Adrenal gland (tissue), 12 donors: Measurements from ENCODE around the gene HES7. TPM values are rescaled to one million over a fixed set of nuclear protein-coding genes. Genes with fewer than 3 reads are reported as not detected.
A peak's percentile ranks its signal among the peaks of the same experiment; 100 is the strongest.

Experiments
- DNase-seq, 7 donors: peaks; one replicate each; pipeline ENCODE4 v3.0.0-alpha.2; 2019 to 2020
- H3K27ac ChIP-seq, 5 donors: fragments of 200-600 bp; sonication (generic) in 4 of 5; 1 replicate in 3 of 5; 2 replicates in 2 of 5; pipeline versions ENCODE4 v1.5.1 to v1.8.0; 2016 to 2020; ENCODE audit warnings: mild to moderate bottlenecking in 1 of 5
- H3K27me3 ChIP-seq: fragments of 200-600 bp; 2 replicates; pipeline ENCODE4 v1.8.0; 2021
- H3K36me3 ChIP-seq, 2 donors: fragments of 200-600 bp; replicated peaks in 1 of 2; 1 replicate in 1 of 2; 2 replicates in 1 of 2; pipeline versions ENCODE4 v1.5.1 to v1.8.0; 2018 to 2022
- H3K4me1 ChIP-seq, 2 donors: fragments of 200-600 bp; replicated peaks in 1 of 2; 1 replicate in 1 of 2; 2 replicates in 1 of 2; pipeline versions ENCODE4 v1.5.1 to v1.8.0; 2018 to 2021
- H3K4me3 ChIP-seq, 4 donors: fragments of 200-600 bp; sonication (generic) in 3 of 4; one replicate each; pipeline ENCODE4 v1.5.1; 2016 to 2018
- H3K9me3 ChIP-seq, 3 donors: fragments of 200-600 bp; sonication (generic) in 1 of 3; replicated peaks in 1 of 3; 1 replicate in 2 of 3; 2 replicates in 1 of 3; pipeline versions ENCODE4 v1.5.1 to v1.8.0; 2016 to 2021
- CTCF ChIP-seq, 6 experiments: fragments of 450-650 bp in 4 of 6; fragments of 200-600 bp in 2 of 6; sonication (generic) in 1 of 6; IDR thresholded peaks; 1 replicate in 5 of 6; 2 replicates in 1 of 6; pipeline versions ENCODE4 v1.5.1 to v1.8.0; 2016 to 2021; ENCODE audit warnings: antibody characterized with exemption in 6 of 6, mild to moderate bottlenecking in 2 of 6, moderate library complexity in 1 of 6
- POLR2A ChIP-seq, 2 donors: fragments of 450-650 bp; IDR thresholded peaks; one replicate each; pipeline ENCODE4 v1.6.1; 2017; ENCODE audit warnings: antibody characterized with exemption in 2 of 2, mild to moderate bottlenecking in 2 of 2, moderate library complexity in 1 of 2
- WGBS, 4 donors: extraction: QIAGEN DNeasy Blood & Tissue Kit in 2 of 4; methylation state at CpG; one replicate each; pipeline versions ENCODE4 v1.1.5 to v1.1.7; 2013 to 2017; 5-methylcytosine and 5-hydroxymethylcytosine counted together
- intact Hi-C, 2 donors: fragments of 100-400 bp; cut with DNase I; formaldehyde crosslinking; loops; one replicate each; pipeline versions ENCODE4 v1.14.1 to v1.15.0; 2022 to 2023
- polyA plus RNA-seq, 3 donors: library from polyadenylated mRNA; stranded (reverse); fragments of 200-250 nt in 2 of 3; fragments of 350-450 nt in 1 of 3; fragmentation: Illumina TruSeq in 1 of 3; extraction: RNeasy Lipid Tissue Mini Kit (QIAGEN cat#74804) in 1 of 3; gene quantifications; one replicate each; pipeline ENCODE4 v1.2.3, GENCODE V29; 2013 to 2014
- total RNA-seq, 9 donors: library from RNA; depleted of rRNA in 4 of 9; stranded (reverse); fragments of >200 nt in 4 of 9; fragments of 120-200 nt in 1 of 9; fragmentation: NEBNext Ultra II Directional in 1 of 9; extraction: Animal tissue kit (Norgen Biotek cat#: 25700) in 1 of 9; gene quantifications; one replicate each; pipeline versions ENCODE4 v1.1.0 to v1.2.4, GENCODE V29; 2013 to 2023
- donor health status: healthy with polysubstance abuse.
- donor health status: Bipolar disorder and iron deficiency.
- donor health status: DM: yes; HTN: yes; CAD: no.
- donor health status: DM: no; HTN: no; CAD: no.
- donor health status: DM: no; HTN: no; CAD: no.
- donor health status: DM: yes; HTN: yes; CAD: no.

The HES7 gene
- total and polyA plus RNA-seq, 12 donors: 0.06 to 1.0 (median 0.32) TPM; not detected in 7

GRCh38 chr17:8140065-8141029 is 16.4 kb upstream of the HES7 start:
- Histone ChIP-seq H3K4me1 (peaks cover 0 to 14% of the 10 kb centered on the region in 2 donors), H3K27me3 (no peaks in the 10 kb centered on the region), H3K9me3 (no peaks in the 10 kb centered on the region), H3K4me3 (no peak overlapping the region), H3K36me3 (peaks cover 0 to 61% of the 10 kb centered on the region in 2 donors), H3K27ac (peak overlapping the region in 3 of 5 donors; percentile 76 to 90 (median 89))
- intact Hi-C loops: no loop called here
- peak; percentile 39 to 64 (median 55) for DNase-seq
- WGBS, 4 donors: 71 to 76% (median 73%) methylated on average over 18 of the region's 18 CpGs
- TF ChIP-seq POLR2A (IDR thresholded peaks at IDR 0.05): no peak
- TF ChIP-seq CTCF (IDR thresholded peaks at IDR 0.05): no peak

- TF ChIP-seq POLR2A (IDR thresholded peaks at IDR 0.05) (peak; percentile 48 to 70), CTCF (IDR thresholded peaks at IDR 0.05) (peak; percentile 81 to 98 (median 92))
- Histone ChIP-seq H3K27me3 (no peaks in the 10 kb centered on the region), H3K4me3 (no peak overlapping the region), H3K36me3 (peaks cover 0 to 46% of the 10 kb centered on the region in 2 donors), H3K27ac (peak overlapping the region; percentile 60 to 90 (median 81)), H3K9me3 (no peaks in the 10 kb centered on the region), H3K4me1 (peaks cover 0 to 14% of the 10 kb centered on the region in 2 donors)
- intact Hi-C loops: no loop called here
- WGBS, 4 donors: 1 to 2% (median 2%) methylated on average over 22 to 46 of the region's 46 CpGs
- DNase-seq: peak; percentile 93 to 99 (median 96)
Observed at GRCh38 chr17:8138672-8139371, 14.9 kb upstream of the HES7 start.

GRCh38 chr17:8138374-8138671 is 14.4 kb upstream of the HES7 start:
- TF ChIP-seq CTCF (IDR thresholded peaks at IDR 0.05) (no peak), POLR2A (IDR thresholded peaks at IDR 0.05) (no peak)
- Histone ChIP-seq H3K36me3 (peaks cover 0 to 41% of the 10 kb centered on the region in 2 donors), H3K4me1 (peaks cover 0 to 14% of the 10 kb centered on the region in 2 donors), H3K27me3 (no peaks in the 10 kb centered on the region), H3K9me3 (no peaks in the 10 kb centered on the region), H3K4me3 (no peak overlapping the region), H3K27ac (peak overlapping the region in 4 of 5 donors; percentile 18 to 90 (median 82))
- intact Hi-C loops: no loop called here
- 12 to 15% (median 14%) methylated on average over 7 of the region's 7 CpGs for WGBS, 4 donors
- no peak for DNase-seq
